HG02642 (cell line): Measurements from ENCODE around the gene TRMT6.

Experiments
- ATAC-seq: cut with Tn5 transposase; IDR thresholded peaks from one replicate; pipeline ENCODE4 v1.9.1; 2021; ENCODE audit warnings: mild to moderate bottlenecking; ENCODE audit not compliant: unreplicated experiment, poor library complexity

Gene TRMT6

DNA sequence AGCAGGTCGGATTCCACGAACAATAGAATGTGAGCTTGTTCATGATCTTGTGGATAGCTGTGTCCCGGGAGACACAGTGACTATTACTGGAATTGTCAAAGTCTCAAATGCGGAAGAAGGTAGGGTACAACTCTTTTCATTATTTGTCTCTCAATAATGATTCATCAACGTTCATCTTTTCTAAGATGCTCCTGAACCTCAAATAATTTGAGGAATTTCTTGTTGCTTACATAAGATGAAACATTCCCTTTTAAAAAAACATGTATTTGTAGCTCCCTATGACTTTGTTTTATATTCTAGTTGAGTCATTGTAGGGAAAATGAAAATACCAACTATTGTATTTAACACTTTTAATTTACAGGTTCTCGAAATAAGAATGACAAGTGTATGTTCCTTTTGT is 17.1 kb upstream of the TRMT6 start:
- ATAC-seq = no peak

DNA sequence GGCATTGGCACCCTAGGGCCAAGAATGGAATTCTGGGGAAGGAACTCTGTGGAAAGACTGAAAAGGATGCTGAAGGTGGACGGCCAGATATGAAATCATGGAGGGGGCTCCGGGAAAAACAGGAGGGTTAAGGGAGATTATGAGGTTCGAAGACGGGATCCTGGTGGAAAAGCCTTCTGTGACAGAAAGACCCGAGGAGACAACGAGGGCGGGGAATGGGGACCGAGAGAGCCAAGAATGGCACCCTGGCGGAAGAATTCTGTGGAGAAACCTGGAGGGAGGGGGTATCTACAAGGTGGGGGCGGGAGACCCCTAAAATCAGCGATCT is 426 bp downstream of the TRMT6 start:
- ATAC-seq = no peak

DNA sequence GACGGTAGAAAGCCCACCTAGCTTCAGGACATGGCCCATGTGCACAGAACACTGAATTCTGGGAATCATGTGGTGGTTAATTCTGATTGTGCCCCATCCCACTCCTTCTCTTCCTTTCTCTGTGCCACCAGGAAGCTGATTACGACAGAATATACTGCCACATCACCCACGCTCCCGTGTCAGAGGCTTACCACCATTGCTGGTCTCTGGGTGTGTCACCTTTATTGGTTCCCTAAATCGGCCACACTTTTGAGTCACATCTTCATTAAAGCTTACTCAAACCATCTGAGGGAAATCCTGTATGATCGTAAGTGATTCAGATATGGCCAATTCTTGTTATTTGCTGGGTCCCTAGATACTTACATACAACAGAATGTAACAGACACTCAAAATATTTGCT is 3.1 kb downstream of the TRMT6 start:
- no peak for ATAC-seq

DNA sequence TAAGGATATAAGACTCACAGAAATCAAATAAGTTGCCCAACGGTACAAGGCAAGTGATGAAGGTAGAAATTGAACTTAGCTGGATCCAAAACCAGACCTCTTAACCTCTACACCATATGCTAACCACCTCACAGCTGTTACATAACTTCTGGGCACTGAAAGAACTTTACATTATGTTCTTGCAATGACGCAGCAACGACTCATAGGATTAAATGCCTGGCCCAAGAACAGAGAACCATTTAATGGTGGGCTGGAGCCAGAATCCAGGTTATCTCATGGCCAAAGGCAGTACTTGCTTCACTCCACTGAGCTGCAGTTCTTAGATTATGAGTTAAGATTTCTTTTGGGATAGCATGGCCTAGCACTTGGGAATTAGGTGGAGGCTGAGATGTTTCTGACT is 4.4 kb downstream of the TRMT6 start:
- ATAC-seq = no peak

DNA sequence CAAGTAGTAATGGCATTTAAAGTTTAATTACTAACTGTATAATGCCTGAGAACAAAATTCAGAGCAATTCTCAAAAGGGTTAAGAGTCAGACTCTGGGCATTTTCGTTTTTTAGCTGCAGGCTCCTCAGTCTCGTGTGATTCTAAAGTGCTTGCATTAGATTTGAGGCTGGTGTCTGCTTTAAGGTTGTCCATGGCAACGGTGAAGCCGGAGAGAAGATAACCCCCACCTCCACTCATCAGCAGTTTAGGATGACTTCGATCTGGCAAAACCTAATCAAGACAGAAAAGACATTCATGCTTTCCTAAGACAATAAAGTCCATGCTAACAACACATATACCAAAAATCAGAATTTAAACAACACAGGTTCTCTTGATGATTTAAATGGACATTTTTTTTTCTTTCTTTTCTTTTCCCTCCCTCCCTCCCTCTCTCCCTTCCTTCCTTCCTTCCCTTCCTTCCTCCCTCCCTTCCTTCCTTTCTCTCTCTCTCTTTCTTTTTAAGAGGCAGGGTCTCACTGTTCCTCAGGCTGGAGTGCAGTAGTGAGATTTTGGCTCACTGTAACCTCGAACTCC is 11.8 kb downstream of the TRMT6 start:
- ATAC-seq = no peak

DNA sequence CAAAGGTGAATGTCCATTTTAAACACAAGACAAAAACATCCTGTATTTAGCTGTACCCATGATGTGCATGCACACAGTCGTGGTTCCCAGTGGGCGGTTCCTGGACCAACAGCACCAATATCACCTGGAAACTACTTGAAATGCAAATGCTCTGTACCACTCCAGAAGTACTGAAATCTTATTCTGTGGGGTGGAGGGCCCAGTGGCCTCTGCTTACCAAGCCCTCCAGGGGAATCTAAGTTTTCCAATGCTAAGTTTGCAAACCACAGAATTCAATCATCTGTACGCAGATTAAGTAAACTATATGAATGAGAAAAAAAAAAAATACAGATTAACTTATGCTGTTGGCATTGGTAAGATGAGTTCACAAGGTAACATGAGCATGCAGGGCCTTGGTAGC is 14.1 kb downstream of the TRMT6 start:
- ATAC-seq = no peak

DNA sequence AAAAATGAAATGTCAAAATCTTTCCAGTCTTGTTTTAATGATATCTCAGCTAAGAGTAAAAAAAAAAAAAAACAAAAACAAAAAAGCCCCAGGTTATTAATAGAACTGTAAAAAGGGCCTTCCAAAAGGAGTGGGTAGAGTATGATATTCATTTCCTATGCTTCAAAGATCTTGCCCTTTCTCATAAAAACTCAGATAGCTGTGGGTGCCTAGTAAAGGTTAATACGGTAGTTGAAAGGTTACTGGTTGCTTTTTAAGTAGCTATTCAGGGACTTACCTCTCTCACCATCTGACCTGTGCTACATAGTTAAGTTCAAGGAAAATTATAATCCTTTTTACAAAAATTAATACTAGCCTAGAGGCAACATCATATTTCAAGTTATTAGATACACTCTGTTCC is 14.9 kb downstream of the TRMT6 start:
- ATAC-seq = no peak

DNA sequence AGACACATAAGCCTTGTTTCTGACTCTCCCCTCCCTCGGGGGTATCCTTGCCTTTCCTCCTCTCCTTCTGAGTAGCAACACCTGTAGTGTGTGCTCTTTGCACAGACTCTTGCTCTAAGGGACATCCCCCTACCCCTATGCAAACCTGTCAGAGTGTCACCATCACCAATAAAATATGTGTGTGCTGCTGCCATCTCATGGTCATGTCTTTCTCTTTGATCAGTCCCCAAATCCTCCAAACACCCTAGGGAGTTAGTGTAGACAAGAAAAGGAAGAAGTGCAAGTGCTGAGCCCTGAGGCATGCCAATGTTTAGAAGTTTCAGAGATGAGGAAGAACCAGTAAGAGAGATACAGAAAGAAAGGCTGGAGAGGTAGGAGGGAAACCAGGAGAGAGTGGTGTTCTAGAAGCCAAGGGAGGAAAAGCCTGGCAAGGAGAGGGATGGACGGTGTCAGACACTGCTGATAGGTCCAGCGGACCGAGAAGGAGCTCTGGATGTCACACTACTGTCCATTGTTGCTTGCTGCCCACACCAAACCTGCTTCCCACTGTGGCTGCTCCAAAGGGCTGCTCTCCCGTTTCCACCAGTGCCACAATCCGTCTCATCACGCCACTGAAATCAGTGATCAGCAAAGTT is 16.4 kb downstream of the TRMT6 start:
- ATAC-seq = no peak

DNA sequence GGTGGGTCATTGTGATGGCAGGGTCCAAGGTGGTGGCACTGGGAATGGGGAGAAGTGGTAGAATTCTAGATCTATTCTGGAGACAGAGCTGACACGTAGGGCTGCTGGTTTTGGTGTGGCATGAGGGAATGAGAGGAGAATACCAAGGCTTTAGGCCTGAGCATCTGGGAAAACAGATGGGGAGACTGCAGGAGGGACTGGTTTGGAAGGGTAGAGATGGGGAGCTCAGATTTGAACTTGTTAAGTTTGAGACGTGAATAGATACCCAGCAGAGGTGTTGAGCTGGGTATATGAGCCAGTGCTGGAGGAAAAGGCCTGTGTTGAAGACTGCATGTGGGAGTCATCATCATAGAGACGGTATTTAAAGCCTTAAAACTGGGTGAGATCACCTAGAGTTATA is 17.5 kb downstream of the TRMT6 start:
- no peak for ATAC-seq

DNA sequence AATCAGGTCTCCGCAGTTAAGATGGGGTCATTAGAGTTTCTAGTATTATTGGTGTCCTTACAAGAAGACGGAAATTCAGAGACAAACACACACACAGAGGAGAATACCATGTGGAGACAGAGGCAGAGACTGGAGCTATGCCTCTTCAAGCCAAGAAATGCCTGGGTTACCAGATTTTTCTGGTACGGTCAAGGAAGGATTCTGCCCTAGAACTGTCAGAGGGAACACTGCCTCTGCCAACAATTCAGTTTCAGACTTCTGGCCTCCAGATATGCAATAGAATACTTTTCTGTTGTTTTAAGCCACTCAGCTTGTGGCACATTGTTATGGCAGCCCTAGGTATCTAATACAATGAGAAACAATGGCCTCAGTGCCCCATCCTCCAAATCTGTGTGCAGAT is 18.9 kb downstream of the TRMT6 start:
- no peak for ATAC-seq

DNA sequence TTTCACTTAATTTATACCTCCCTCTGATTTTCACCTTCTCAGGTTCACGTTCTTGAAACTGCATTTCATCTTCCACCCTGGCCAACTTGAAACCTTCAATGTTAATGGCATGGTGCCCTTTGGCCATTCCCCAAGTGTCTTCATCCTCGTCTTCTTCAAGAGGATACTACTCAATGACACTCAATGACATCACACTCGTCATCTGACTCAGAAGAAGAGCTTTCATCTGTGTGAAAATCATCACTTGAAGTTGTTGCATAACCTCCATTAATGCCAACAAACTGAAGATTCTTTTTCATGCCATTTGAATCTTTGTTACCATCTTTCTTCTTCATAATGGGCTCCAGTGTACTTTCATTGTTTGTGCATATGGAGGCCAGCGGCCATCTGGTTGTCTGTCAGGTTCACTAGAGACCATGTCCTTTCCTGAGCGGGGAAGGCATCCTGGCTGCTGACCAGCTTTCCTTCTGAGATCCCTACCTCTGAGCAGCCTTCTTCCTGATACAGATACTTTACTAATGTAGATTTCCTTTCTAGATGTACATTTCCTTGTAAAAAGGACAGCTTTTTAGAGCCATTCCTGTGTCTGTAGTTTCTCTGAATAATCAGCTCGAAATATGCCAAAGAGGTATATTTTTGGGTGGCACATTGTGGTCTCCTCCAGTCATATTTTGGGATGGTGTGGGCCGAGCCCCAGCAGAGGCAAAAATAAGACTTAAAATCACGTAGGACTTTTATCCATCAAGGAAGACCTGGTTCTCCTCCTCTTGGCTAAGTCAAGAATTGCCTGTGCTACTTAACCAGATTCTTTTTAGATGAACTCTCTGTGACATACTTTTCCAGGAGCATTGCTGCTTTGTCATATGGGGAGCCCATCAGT is 21.3 kb downstream of the TRMT6 start:
- ATAC-seq = no peak

DNA sequence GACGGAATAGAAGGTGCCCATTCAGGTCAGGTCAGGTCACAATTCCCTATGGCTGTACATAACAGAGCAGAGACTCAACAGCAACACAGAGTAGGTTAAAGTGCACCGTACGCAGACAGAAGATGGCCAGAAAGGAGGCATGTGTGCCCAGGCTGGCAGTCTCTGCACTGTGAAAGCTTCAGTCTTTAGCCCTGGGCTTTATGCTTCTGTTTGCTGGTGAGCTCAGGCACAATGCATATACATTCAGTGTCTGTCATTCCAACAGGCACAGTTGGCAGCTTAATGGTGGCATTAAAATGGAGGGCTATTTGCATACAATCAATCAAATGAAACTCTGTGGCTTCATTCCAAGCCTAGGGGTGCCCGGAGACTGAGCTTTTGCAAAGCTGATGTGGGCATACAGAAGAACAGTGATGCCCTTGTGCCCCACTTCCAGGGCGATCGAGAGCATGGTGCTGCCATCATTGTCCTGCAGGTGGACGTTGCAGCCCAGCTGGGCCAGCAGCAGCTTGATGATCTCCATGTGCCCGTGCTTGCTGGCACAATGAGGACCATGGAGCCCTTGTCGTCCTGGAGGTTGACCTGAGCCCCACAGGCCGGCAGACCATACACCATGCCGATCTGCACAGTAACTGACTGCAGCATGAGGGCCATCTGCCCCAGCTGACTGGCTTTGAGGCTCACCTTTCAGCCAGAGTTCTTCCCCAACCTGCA is 22.4 kb downstream of the TRMT6 start:
- no peak for ATAC-seq

DNA sequence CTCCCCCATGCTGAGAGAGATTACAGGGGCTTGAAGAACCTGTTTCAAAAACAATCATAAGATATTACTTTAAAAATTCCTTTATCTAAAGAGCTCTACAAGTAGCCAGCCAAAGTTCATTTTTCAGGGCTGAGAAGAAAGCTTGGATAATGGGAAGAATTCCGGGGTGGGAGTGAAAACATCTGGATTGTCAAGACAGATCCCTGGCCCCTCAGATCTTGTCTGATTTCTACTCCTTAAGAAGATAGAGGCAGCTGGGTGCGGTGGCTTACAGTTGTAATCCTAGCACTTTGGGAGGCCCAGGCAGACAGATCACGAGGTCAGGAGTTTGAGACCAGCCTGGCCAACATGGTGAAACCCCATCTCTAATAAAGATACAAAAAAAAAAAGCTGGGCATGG is 24.8 kb downstream of the TRMT6 start:
- no peak for ATAC-seq

DNA sequence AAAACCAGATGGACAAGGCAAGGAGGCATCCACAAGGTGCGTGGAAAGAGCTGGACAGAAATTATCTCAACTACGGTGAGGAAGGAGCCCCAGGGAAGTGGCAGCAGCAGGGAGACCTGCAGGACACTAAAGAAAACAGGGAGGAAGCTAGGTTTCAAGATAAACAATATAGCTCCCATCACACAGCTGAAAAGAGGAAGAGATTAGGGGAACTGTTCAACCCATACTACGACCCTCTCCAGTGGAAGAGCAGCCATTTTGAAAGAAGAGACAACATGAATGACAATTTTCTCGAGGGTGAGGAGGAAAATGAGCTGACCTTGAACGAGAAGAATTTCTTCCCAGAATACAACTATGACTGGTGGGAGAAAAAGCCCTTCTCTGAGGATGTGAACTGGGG is 26.8 kb downstream of the TRMT6 start:
- ATAC-seq = no peak

DNA sequence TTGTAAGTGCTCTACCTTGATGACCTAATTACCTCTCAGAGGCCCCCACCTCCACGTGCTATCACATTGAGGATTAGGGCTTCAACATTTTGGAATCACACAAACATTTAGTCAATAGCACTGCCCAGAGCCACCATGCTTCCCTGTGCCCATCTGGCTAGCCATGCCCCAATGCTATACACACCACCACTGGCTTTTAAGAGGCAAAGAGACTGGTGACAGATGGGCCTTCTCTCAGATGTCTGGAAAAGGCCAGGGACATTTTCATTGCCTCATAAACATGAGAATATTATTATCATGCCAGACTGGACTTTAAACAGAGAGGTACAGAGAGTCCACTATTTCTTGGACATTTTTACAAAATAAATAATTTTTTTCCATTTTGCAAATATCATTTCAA is 29.8 kb downstream of the TRMT6 start:
- ATAC-seq = no peak

DNA sequence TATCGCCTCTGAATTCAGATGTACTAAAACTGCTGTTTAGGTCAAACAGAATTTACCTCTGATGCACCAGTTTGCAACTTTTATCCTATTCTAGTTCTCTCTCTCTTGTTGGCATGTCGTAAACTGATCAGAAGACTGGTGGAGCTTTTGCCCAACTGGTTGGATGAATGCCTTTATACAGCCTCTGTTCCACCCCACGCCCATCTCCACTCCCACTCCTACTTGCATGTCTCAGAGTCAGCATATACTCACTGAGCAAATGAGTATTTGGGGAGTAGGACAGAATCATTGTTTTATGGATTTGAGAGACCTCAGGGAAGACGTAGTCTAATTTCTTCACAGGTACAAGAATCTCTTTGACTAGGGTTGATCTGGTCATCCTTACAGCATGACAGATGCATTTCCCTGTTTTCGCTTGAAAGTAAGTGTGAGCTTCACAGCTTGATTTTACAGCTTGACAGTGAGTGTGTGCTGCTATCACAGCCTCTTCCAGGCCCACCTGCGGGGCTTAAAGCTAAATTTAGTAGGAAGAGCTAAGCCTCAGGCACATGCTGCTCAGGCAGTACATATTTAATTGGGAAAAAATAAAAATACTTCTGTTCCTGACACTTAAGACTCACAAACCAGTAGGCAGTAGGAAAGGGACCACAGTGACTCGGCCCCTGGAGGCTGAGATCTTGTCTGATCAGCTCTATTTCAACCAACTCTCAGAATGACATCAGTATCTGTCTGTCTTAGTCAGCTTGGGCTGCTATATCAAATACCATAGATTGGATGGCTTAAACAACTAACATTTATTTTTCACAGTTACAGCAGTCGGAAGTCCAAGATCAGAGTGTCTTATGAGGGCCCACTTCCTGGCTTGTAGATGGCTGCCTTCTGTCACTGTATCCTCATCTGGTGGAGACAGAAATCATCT is 30.4 kb downstream of the TRMT6 start:
- no peak for ATAC-seq

DNA sequence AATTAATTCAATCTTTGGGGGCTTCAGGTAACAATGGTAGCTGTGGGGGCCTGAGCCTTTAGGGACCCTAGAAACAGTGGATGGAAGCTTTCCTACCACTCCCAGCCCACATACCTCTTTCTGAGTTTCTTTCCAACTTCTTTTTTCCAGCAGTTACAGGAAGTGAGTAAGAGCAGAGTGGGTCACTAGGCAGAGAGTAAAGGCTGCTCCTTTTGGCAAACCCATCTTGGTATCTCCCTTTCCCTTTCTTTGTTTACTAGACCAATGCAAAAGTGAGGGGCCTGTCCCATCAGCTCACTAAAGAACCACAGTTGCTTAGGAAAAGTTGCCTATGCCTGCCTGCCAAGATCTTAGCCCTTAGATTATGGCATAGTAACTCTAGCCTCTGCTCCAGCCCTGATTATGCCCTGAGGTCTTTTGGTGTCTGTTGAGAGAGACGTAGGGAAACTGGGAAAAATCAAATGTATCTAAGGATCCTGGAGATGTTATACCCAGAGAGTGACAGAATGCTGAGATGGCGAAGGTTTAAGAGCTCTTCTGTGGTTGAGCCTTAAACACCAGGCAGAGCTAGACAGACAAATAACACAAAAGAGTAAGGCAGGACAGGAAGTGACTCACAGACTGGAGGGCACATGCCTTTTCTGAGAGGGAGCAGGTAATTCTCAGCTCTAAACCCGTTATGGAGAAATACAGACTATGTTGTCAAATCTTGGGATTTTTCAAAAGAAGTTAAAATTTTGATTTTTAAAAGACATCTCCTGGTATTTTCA is 31.3 kb downstream of the TRMT6 start:
- no peak for ATAC-seq

DNA sequence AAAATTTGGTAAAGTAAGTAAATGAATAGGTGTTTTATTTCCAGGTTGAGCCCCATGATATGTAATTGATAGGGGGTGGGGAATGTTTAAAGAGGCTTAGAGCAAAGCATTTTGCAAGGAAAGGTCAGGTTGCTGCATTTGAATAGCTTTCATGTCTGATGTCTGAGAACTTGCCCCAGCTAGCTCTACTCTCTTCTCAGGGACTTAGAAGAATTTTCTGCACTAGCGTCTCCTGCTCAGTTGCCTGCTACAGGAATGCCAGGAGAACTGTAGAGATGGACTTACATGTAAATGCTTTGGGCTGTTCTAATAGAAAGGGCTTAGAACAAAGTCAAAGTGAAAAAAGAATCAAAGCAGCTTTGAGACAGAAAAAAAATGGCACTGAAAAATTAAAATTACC is 35.5 kb downstream of the TRMT6 start:
- ATAC-seq = no peak

DNA sequence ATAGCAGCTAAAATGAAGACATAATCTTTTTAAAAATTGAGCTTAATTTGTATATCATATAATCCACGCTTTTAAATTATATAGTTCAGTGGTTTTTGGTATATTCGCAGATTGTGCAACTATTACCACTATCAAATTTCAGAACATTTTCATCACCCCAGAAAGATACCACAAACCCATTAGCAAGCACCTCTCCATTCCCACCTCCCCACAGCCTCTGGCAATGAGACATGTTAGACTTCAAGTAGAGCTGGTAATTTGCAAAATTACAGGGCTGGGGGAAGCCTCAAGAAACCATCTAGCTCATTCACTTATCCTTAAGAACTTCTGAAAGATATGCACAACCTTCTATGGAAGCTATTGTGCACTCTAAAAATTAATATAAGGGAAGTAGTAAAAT is 37.2 kb downstream of the TRMT6 start:
- ATAC-seq = no peak
